ENCODE results near the gene SCN2B. TPM values are rescaled to one million over a fixed set of nuclear protein-coding genes. Genes with fewer than 3 reads are reported as not detected.

SCN2B gene
- polyA plus RNA-seq, 4 donors = 3.9 to 5.7 (median 4.7) TPM

Other genes starting within 250 kb of the SCN2B start
- gene TMPRSS13, start 247.2 kb downstream of the SCN2B start, polyA plus RNA-seq (ENCODE audit: insufficient read length in 4 of 4) = under 1 TPM; 0.56 to 0.81 (median 0.74) TPM
- gene IL10RA, start 190.2 kb downstream of the SCN2B start, polyA plus RNA-seq (ENCODE audit: insufficient read length in 4 of 4) = 1 to 10 TPM; 2.2 to 3.1 (median 2.6) TPM
- 10 to 100 TPM; 25.8 to 39.6 (median 32.0) TPM for gene TMPRSS4, start 99.6 kb downstream of the SCN2B start, polyA plus RNA-seq (ENCODE audit: insufficient read length in 4 of 4)
- gene SMIM35, start 89.7 kb downstream of the SCN2B start, polyA plus RNA-seq (ENCODE audit: insufficient read length in 4 of 4) = under 1 TPM; 0.05 to 0.30 (median 0.12) TPM
- gene SCN4B, start 23.8 kb downstream of the SCN2B start, polyA plus RNA-seq (ENCODE audit: insufficient read length in 4 of 4) = 1 to 10 TPM; 1.0 to 1.9 (median 1.5) TPM
- 1 to 10 TPM; 2.2 to 3.2 (median 2.7) TPM for gene JAML, start 48.4 kb upstream of the SCN2B start, polyA plus RNA-seq (ENCODE audit: insufficient read length in 4 of 4)
- 1 to 10 TPM; 4.2 to 6.9 (median 5.2) TPM for gene MPZL3, start 75.7 kb upstream of the SCN2B start, polyA plus RNA-seq (ENCODE audit: insufficient read length in 4 of 4)
- gene MPZL2, start 87.7 kb upstream of the SCN2B start, polyA plus RNA-seq (ENCODE audit: insufficient read length in 4 of 4) = 10 to 100 TPM; 18.4 to 28.5 (median 21.8) TPM
- under 1 TPM; 0.28 to 0.51 (median 0.38) TPM for gene CD3E, start 128.1 kb upstream of the SCN2B start, polyA plus RNA-seq (ENCODE audit: insufficient read length in 4 of 4)
- under 1 TPM in 2 of 4 donors, not detected in 2; 0.22 to 0.38 TPM for gene CD3D, start 166.1 kb upstream of the SCN2B start, polyA plus RNA-seq (ENCODE audit: insufficient read length in 4 of 4)
- gene CD3G, start 167.7 kb upstream of the SCN2B start, polyA plus RNA-seq (ENCODE audit: insufficient read length in 4 of 4) = under 1 TPM; 0.18 to 0.24 (median 0.21) TPM
- 10 to 100 TPM; 30.2 to 50.1 (median 39.8) TPM for gene UBE4A, start 183.0 kb upstream of the SCN2B start, polyA plus RNA-seq (ENCODE audit: insufficient read length in 4 of 4)
- 100 to 1,000 TPM; 381 to 539 (median 454) TPM for gene ATP5MG, start 225.0 kb upstream of the SCN2B start, polyA plus RNA-seq (ENCODE audit: insufficient read length in 4 of 4)